ENCODE results near the gene ARHGAP31.
"Not testable (repeated sequence)": the region's sequence is repeated elsewhere in the genome, so short reads cannot be mapped to it uniquely, and the experiment has no call there.

The ARHGAP31 gene

DNA sequence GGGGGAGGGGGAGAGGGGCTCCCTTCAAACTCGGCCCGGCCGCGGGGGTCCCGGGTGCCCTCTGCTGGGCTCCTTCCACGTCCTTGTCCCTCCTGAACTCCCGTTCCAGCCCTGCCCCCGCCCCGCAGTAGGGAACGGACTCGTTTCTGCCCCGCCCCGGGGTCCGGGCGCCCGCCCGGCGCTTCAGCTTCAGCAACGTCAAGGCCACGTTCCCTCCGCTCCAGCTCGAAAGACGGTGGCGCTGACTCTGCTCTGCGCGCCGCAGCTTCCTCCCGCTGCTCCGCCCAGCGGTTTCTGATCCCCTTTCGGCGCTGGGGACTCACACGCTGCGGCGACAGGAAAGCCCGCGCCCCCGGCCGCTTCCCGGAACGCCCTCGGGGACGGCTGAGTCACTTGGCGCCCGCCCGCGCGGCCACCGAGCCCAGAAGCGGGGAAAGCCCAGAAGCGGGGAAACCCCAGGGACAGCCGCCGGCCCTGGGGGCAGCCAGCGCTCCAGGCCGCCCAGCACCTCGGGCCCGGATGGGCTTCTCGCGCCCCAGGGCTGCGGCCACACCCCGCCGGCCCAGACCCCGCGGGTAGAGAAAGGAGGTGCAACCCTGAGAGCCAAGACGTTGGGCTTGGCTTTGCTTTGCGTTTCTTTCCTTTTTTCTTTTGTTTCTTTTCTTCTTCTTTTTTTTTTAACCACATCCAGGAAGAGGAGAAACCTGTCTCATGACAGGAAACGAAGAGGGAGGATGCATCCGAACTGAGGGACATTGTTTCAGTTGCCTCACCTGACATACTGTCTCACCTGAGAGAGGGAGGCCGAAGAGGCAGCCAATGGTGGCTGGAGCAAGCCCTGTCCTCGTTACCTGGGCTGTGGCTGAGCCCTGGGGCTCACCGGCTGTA is 28.9 kb downstream of the ARHGAP31 start:
- peak; percentile 97 for ATAC-seq
- H3K27me3 Mint-ChIP-seq, result no peaks in the 10 kb centered on the region
- no peaks in the 10 kb centered on the region for H3K9me3 Mint-ChIP-seq
- H3K4me1 Mint-ChIP-seq, result peaks cover 81% of the 10 kb centered on the region
- H3K27ac Mint-ChIP-seq, result peak overlapping the region; percentile 90
- H3K4me3 Mint-ChIP-seq, result peak overlapping the region; percentile 89
- peaks cover 7% of the 10 kb centered on the region for H3K36me3 Mint-ChIP-seq

DNA sequence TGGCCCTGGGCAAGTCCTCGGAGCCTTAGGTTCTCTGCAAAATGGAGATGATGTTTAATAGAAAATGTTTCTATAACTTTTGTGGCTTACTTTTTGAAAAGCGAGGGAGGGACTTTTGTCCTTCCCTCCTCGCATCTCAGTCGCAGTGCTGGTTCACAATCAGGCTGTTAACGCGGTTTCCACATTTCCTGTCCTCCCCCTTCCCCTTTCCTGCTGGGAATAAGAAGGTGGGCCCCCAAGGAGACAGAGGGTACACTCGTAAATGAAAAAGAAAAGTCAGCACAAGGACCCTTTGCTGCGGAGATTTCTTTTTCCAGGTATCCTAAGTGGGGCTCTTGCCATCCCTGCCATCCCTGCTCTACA is 29.5 kb downstream of the ARHGAP31 start:
- Mint-ChIP-seq H3K27me3 (no peaks in the 10 kb centered on the region), H3K9me3 (no peaks in the 10 kb centered on the region), H3K4me3 (peak overlapping the region; percentile 89), H3K27ac (peak overlapping the region; percentile 90), H3K36me3 (peaks cover 7% of the 10 kb centered on the region), H3K4me1 (peaks cover 81% of the 10 kb centered on the region)
- no peak for ATAC-seq

DNA sequence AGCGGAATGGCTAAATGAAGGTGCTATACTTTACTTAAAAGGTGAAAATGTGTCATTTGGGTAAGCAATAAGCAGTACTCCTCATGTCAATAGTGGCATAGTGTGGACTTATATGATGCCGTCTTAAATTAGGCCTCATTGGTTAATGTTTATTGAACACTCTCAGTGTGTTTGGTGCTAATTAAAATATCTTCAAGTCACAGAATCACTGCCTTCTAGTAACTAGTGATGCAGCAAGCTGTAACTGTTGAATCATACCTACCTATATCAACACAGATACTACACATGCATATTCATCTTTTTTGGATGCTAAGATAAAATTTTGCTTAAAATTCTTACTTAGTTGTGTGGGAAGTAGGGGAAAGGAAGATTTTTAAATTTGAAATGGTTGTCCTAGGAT is 30.7 kb downstream of the ARHGAP31 start:
- H3K27ac Mint-ChIP-seq, result no peak overlapping the region
- H3K9me3 Mint-ChIP-seq, result no peaks in the 10 kb centered on the region
- H3K4me3 Mint-ChIP-seq, result no peak overlapping the region
- H3K27me3 Mint-ChIP-seq, result no peaks in the 10 kb centered on the region
- H3K36me3 Mint-ChIP-seq, result peaks cover 15% of the 10 kb centered on the region
- H3K4me1 Mint-ChIP-seq, result peaks cover 80% of the 10 kb centered on the region
- no peak for ATAC-seq

DNA sequence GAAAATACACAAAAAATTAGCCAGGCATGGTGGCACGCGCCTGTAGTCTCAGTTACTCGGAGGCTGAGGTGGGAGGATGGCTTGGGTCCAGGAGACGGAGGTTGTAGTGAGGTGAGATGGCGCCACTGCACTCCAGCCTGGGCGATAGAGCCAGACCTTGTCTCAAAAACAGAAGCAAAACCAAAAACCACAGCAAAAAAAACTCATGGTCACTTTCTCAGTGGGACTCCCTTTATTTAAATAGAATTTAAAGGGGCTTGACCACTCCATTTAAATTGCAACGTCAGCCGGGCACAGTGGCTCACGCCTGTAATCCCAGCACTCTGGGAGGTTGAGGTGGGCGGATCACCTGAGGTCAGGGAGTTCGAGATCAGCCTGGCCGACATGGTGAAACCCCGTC is 32.8 kb downstream of the ARHGAP31 start:
- Mint-ChIP-seq H3K4me1 (peaks cover 63% of the 10 kb centered on the region), H3K4me3 (no peak overlapping the region), H3K27ac (peak overlapping the region; percentile 51), H3K9me3 (no peaks in the 10 kb centered on the region), H3K36me3 (peaks cover 10% of the 10 kb centered on the region), H3K27me3 (no peaks in the 10 kb centered on the region)
- no peak for ATAC-seq

DNA sequence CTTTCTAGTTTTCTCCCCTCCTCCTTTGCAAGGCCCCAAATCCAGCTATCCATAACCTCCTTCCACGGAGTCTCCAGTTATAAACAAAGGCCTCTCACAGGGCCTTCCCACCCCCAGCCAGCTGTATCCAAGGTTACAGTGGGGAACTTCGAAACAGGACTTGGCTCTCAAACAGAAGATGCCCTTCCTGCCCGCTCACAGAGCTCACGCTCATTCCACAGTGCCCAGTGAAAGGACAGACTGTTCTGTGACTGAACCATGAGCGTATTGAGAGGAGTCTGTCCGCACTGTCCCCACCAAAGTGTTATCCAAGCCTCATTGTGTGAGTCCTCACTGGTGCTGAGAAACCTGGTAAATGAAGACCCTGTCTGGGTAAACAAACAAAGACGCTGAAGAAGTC is 35.4 kb downstream of the ARHGAP31 start:
- no peak overlapping the region for H3K4me3 Mint-ChIP-seq
- no peaks in the 10 kb centered on the region for H3K27me3 Mint-ChIP-seq
- H3K9me3 Mint-ChIP-seq, result no peaks in the 10 kb centered on the region
- no peak for ATAC-seq
- H3K36me3 Mint-ChIP-seq, result peaks cover 10% of the 10 kb centered on the region
- peaks cover 43% of the 10 kb centered on the region for H3K4me1 Mint-ChIP-seq
- H3K27ac Mint-ChIP-seq, result no peak overlapping the region

DNA sequence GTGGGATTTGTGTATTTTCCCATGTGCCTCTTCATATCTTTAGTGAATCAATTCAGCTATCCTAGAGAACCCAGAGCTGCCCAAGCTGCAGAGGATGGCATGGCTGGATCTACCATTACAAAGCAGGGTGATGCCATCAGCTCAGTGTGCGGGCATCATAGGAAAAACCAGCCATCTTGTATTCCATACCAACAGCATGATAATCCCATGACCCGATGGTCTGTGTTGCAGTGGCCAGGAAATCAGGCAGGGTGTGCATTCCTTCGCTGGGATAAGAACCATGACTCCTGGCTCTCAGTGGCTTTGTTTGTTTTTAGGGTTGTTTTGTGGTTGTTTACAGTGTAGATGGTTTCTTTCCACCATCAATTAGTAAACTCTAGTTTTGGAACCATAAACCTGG is 36.0 kb downstream of the ARHGAP31 start:
- no peak overlapping the region for H3K27ac Mint-ChIP-seq
- peaks cover 37% of the 10 kb centered on the region for H3K4me1 Mint-ChIP-seq
- ATAC-seq, result no peak
- peaks cover 10% of the 10 kb centered on the region for H3K36me3 Mint-ChIP-seq
- no peaks in the 10 kb centered on the region for H3K27me3 Mint-ChIP-seq
- no peak overlapping the region for H3K4me3 Mint-ChIP-seq
- H3K9me3 Mint-ChIP-seq, result no peaks in the 10 kb centered on the region

DNA sequence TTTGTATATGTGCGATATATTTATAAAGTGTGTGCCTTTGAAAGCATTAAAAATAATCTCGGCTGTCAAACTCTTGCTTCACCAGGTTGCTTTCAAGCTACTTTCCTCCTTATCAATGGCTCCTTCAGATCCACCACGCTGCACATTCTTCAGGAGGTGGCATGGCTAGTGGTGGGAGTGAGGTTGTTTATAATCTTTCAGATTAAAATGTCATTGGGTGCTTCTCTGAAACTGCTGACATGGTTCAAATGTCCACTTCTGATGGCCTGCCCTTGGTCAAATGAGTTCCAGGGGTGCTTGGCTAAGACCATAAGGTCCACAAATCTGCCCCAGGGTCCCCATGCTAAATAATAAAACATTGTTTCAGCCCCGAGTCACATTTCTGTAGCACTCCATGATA is 36.7 kb downstream of the ARHGAP31 start:
- no peak overlapping the region for H3K27ac Mint-ChIP-seq
- no peak overlapping the region for H3K4me3 Mint-ChIP-seq
- H3K9me3 Mint-ChIP-seq, result no peaks in the 10 kb centered on the region
- peaks cover 10% of the 10 kb centered on the region for H3K36me3 Mint-ChIP-seq
- peaks cover 30% of the 10 kb centered on the region for H3K4me1 Mint-ChIP-seq
- no peaks in the 10 kb centered on the region for H3K27me3 Mint-ChIP-seq
- no peak for ATAC-seq

DNA sequence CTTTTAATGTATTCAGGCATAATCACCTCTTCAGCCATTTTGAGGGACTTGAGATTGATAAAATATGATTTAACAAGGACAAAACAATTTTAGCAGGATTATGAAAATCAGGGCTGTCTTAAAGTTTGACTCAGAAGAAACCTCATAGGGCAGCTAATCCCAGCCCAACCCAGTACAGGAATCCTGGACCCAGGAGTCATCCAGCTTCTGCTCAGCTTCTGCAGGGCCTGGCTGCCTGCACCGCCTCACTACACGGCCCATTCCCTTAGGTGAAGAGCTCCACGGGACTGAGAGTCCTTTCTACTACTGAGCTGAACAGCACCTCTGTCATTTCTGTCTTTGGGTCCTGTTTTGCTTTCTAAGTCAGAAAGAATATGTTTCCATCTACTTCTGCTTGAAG is 37.5 kb downstream of the ARHGAP31 start:
- Mint-ChIP-seq H3K9me3 (no peaks in the 10 kb centered on the region), H3K27ac (no peak overlapping the region), H3K36me3 (peaks cover 13% of the 10 kb centered on the region), H3K27me3 (no peaks in the 10 kb centered on the region), H3K4me3 (no peak overlapping the region), H3K4me1 (peaks cover 22% of the 10 kb centered on the region)
- ATAC-seq, result no peak

DNA sequence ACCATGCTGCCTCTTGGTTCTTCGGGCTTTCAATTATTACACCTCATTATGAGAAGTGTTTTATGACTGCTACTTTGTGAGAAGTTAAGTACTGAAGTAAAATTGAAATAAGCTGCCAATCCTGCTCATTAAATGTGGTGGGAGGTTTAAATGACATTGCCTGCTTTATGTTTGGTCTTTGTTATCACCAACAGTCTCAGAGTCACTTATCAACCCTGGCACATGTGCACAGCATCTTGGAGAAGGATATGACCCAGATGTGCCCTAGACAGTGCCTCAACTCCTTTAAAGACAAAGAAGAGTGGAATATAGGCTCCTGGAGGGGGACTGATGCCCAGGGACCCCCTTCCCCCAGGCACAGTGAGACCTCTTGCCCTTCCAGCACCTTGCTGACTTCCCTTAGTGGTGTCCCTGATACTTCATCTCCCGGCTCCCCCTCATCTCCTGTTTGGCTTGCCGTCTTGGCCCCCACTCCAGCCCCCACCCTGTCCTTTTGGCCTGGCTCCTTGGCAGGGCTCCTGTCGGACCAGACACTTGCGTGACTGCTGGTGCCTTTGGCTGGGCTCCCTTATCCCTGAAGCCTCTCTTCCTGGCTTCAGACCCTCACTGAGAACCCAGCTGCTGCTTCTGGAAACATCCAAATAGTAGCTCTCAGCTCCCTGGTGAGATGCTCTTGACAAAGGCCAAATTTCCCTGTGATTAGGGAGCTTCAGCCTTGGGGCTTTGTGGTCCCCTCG is 39.8 kb downstream of the ARHGAP31 start:
- Mint-ChIP-seq H3K36me3 (peaks cover 27% of the 10 kb centered on the region), H3K4me1 (peaks cover 16% of the 10 kb centered on the region), H3K4me3 (no peak overlapping the region), H3K9me3 (no peaks in the 10 kb centered on the region), H3K27me3 (no peaks in the 10 kb centered on the region), H3K27ac (no peak overlapping the region)
- no peak for ATAC-seq

DNA sequence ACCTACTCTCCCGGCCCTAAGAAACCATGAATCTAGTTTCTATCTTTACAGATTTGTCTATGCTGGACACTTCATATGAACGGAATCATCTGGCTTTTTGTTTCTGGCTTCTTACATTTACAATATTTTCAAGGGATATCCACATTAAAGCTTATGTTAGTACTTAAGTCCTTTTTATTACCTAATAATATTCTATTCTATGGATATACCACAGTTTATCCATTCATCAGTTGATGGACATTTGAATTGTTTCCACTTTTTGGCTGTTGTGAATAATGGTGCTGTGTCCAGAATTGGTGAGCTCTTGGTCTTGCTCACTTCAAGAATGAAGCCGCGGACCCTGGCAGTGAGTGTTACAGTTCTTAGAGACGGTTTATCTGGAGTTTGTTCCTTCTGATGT is 42.6 kb downstream of the ARHGAP31 start:
- peaks cover 27% of the 10 kb centered on the region for H3K4me1 Mint-ChIP-seq
- ATAC-seq, result no peak
- no peaks in the 10 kb centered on the region for H3K9me3 Mint-ChIP-seq
- no peaks in the 10 kb centered on the region for H3K27me3 Mint-ChIP-seq
- peaks cover 25% of the 10 kb centered on the region for H3K36me3 Mint-ChIP-seq
- H3K4me3 Mint-ChIP-seq, result no peak overlapping the region
- no peak overlapping the region for H3K27ac Mint-ChIP-seq

DNA sequence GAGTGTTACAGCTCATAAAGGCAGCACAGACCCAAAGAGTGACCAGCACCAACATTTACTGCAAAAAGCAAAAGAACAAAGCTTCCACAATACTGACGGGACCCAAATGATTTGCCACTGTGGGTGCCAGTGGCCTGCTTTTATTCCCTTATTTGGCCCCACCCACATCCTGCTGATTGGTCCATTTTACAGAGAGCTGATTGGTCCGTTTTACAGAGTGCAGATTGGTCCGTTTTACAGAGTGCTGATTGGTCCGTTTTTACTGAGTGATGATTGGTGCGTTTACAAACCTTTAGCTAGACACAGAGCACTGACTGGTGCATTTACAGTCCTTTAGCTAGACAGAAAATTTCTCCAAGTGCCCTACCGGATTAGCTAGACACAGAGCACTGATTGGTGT is 43.2 kb downstream of the ARHGAP31 start:
- ATAC-seq, H3K27me3 Mint-ChIP-seq, H3K9me3 Mint-ChIP-seq, H3K27ac Mint-ChIP-seq, H3K4me3 Mint-ChIP-seq: not testable (repeated sequence)
- Mint-ChIP-seq H3K4me1 (peaks cover 28% of the 10 kb centered on the region), H3K36me3 (peaks cover 25% of the 10 kb centered on the region)

DNA sequence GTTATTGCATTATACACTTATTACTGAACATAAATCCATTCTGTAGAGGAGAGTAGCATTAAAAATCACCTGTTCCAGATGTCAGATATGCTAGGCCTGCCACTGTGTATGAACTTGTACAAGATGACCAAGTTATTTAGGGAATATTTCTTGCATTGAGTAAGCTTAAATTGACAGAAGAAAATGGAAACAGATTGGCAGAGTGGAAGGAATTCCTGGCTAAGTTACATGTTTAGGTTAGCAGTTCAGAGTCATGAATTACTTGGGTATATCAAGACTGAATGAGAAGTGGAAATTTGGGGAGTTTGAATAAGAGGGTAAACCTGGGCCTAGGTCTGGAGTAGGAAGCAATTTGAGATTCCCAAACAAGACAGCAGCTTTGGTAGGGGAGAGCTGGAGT is 44.6 kb downstream of the ARHGAP31 start:
- Mint-ChIP-seq H3K9me3 (no peaks in the 10 kb centered on the region), H3K4me3 (no peak overlapping the region), H3K27ac (no peak overlapping the region), H3K27me3 (no peaks in the 10 kb centered on the region), H3K36me3 (peaks cover 25% of the 10 kb centered on the region), H3K4me1 (peaks cover 34% of the 10 kb centered on the region)
- no peak for ATAC-seq

DNA sequence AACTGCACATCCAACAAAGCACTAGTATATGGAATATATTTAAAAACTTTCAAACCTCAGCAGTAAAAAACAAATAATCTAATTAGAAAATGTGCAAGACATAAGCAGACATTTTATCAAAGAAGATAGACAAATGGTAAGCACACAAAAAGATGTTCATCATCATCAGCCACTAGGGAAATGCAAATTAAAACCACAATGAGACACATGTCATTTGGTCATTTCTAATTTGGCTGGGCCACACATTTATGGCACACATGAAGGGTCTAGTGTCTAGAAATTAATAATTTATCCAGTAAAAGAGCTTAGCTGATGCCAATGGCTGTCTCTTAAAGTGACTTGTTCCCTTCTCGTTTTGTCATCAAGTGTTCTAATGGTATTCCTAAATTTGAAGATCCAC is 45.8 kb downstream of the ARHGAP31 start:
- ATAC-seq, result no peak
- Mint-ChIP-seq H3K36me3 (peaks cover 25% of the 10 kb centered on the region), H3K4me1 (peaks cover 38% of the 10 kb centered on the region)

DNA sequence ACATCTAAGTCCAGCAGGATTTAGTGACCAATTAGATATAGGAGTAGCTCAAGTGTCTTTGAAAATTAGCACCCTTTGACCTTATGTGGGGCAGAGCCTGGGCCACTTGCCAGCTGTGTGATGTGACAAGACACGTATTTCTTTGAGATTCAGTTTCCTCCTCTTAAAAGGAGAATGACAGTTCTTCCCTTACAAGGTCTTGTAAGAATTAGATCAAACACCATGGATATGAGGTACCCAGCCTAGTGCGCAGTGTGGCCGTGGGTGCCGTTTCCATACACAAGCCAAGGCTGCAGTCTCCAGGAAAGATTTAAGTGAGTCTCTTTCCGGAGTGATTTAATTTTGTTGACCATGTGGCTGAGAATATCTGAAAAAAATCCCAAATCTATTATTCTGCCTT is 46.3 kb downstream of the ARHGAP31 start:
- Mint-ChIP-seq H3K4me1 (peaks cover 38% of the 10 kb centered on the region), H3K27me3 (no peaks in the 10 kb centered on the region), H3K4me3 (no peak overlapping the region), H3K9me3 (no peaks in the 10 kb centered on the region), H3K36me3 (peaks cover 25% of the 10 kb centered on the region), H3K27ac (no peak overlapping the region)
- ATAC-seq, result no peak

More for the DNA sequence above, 45.8 kb downstream of the ARHGAP31 start:
- no peaks in the 10 kb centered on the region for H3K9me3 Mint-ChIP-seq
- H3K27ac Mint-ChIP-seq, result no peak overlapping the region
- no peaks in the 10 kb centered on the region for H3K27me3 Mint-ChIP-seq
- no peak overlapping the region for H3K4me3 Mint-ChIP-seq

DNA sequence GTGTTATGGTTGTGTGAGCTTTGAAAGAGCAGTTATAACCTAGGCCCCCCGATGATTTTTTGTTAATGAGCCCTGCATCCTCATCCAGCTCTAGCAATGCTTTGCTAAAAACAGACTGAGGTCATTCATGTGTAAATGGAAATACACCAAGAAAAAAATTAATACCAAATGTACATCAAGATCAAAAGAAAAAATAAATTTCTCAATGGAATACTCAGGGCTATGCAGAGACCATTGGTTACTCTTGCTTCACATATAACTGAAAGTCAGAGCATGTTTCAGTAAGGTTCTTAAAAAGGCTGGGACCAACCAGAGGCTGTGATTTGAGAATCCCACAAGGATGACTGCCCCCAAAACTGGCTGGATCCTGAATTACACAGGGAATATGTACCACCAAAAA is 48.0 kb downstream of the ARHGAP31 start:
- H3K27ac Mint-ChIP-seq, result no peak overlapping the region
- no peaks in the 10 kb centered on the region for H3K9me3 Mint-ChIP-seq
- peaks cover 38% of the 10 kb centered on the region for H3K4me1 Mint-ChIP-seq

DNA sequence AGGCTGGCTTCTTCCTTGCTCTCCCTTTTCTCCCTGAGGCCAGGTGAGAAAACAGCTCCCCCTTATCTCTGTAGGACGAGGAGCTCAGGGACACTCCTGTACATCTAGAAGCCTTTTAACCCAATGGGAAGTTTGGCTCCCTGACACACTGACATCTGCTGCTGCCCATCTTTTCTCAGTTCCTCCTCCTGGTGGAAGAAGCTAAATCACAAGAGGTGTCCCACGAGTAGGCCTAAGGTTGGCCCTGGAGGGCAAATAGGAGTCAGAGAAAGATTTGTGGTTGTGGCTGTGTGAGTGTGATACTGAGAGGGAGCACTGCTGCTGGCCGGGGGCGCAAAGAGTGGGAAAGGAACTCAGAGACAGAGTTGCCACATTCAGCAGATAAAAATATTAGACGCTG is 49.5 kb downstream of the ARHGAP31 start:
- Mint-ChIP-seq H3K27me3 (no peaks in the 10 kb centered on the region), H3K4me1 (peaks cover 36% of the 10 kb centered on the region)

More for the DNA sequence above, 48.0 kb downstream of the ARHGAP31 start:
- ATAC-seq, result no peak
- Mint-ChIP-seq H3K36me3 (peaks cover 22% of the 10 kb centered on the region), H3K27me3 (no peaks in the 10 kb centered on the region), H3K4me3 (no peak overlapping the region)

More for the DNA sequence above, 49.5 kb downstream of the ARHGAP31 start:
- Mint-ChIP-seq H3K36me3 (peaks cover 16% of the 10 kb centered on the region), H3K27ac (peak overlapping the region; percentile 47), H3K9me3 (no peaks in the 10 kb centered on the region), H3K4me3 (no peak overlapping the region)
- peak; percentile 88 for ATAC-seq
